HG03108 (cell line): ENCODE results near the gene NKX2-2.
"Not testable (repeated sequence)": the region's sequence is repeated elsewhere in the genome, so short reads cannot be mapped to it uniquely, and the experiment has no call there.

Experiments
- ATAC-seq: cut with Tn5 transposase; IDR thresholded peaks from one replicate; pipeline ENCODE4 v1.9.1; 2021; ENCODE audit warnings: moderate library complexity; ENCODE audit not compliant: unreplicated experiment

The NKX2-2 gene

GRCh38 chr20:21509597-21510371 is 4.1 kb downstream of the NKX2-2 start:
- ATAC-seq = no peak

GRCh38 chr20:21509079-21509596 is 4.7 kb downstream of the NKX2-2 start:
- ATAC-seq = no peak

GRCh38 chr20:21508230-21509078 is 5.4 kb downstream of the NKX2-2 start:
- no peak for ATAC-seq

GRCh38 chr20:21507400-21508229 is 6.2 kb downstream of the NKX2-2 start:
- no peak for ATAC-seq

GRCh38 chr20:21505810-21506530 is 7.9 kb downstream of the NKX2-2 start:
- ATAC-seq = no peak

- no peak for ATAC-seq
Measured at GRCh38 chr20:21505161-21505809, 8.6 kb downstream of the NKX2-2 start.

GRCh38 chr20:21504323-21504722 is 9.5 kb downstream of the NKX2-2 start:
- no peak for ATAC-seq

GRCh38 chr20:21503345-21503744 is 10.5 kb downstream of the NKX2-2 start:
- peak; percentile 88 for ATAC-seq

- no peak for ATAC-seq
Measured at GRCh38 chr20:21501184-21501583, 12.7 kb downstream of the NKX2-2 start.

GRCh38 chr20:21500599-21500998 is 13.3 kb downstream of the NKX2-2 start:
- ATAC-seq = no peak

GRCh38 chr20:21499641-21500040 is 14.2 kb downstream of the NKX2-2 start:
- no peak for ATAC-seq

- no peak for ATAC-seq
Measured at GRCh38 chr20:21498635-21499034, 15.2 kb downstream of the NKX2-2 start.

- no peak for ATAC-seq
Measured at GRCh38 chr20:21498195-21498594, 15.7 kb downstream of the NKX2-2 start.

- no peak for ATAC-seq
Measured at GRCh38 chr20:21496452-21496851, 17.4 kb downstream of the NKX2-2 start.

- ATAC-seq = no peak
Measured at GRCh38 chr20:21493049-21493448, 20.8 kb downstream of the NKX2-2 start.

- no peak for ATAC-seq
Measured at GRCh38 chr20:21490105-21490504, 23.8 kb downstream of the NKX2-2 start.

GRCh38 chr20:21480144-21480543 is 33.7 kb downstream of the NKX2-2 start:
- ATAC-seq = not testable (repeated sequence)

GRCh38 chr20:21465799-21466198 is 48.1 kb downstream of the NKX2-2 start:
- ATAC-seq = no peak

GRCh38 chr20:21464916-21465315 is 48.9 kb downstream of the NKX2-2 start:
- no peak for ATAC-seq
